ENCODE results near the gene DSCAM.

DSCAM gene

DNA sequence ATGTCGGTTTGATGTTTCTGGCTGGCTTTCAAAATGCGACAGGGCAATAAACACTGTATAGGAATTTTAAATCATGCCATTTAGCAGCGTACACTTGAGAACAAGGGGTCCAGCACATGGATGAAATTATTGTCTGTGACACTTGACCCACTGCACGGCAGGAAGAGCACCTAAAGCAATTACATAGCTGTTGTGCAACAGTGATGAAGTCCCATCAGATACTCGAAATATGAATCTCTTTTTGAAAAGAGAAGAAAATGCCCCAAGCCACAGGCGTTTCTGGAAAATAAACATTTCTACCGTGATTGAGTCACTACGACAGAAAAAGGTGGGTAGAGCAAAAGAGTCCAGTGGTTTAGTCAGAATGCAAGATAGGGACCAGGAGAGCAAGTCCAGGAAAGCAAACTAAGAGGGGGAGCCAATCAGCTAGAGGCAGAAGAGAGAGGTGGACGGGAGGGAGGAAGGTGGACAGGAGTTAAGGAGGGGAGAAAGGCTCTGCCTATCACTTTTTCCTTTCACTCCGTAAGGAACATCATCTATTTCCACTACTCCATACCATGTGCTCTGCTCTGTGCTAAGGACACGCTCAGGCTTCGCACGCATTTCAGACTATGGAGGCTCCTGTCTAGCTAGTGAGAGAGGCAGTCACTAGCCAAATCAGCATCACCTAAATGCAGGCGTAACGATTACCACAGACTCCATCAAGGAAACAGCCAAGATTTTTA is 6.4 kb downstream of the DSCAM start:
- no peak for TF ChIP-seq FOXM1 (IDR thresholded peaks at IDR 0.05; ENCODE audit: borderline replicate concordance, low read depth)
- no peak for TF ChIP-seq EP300 (IDR thresholded peaks at IDR 0.05; ENCODE audit: borderline replicate concordance)
- TF ChIP-seq EGR1 (IDR thresholded peaks at IDR 0.05), result no peak
- no peak for TF ChIP-seq CEBPB (IDR thresholded peaks at IDR 0.05)
- TF ChIP-seq, protein P1, sequence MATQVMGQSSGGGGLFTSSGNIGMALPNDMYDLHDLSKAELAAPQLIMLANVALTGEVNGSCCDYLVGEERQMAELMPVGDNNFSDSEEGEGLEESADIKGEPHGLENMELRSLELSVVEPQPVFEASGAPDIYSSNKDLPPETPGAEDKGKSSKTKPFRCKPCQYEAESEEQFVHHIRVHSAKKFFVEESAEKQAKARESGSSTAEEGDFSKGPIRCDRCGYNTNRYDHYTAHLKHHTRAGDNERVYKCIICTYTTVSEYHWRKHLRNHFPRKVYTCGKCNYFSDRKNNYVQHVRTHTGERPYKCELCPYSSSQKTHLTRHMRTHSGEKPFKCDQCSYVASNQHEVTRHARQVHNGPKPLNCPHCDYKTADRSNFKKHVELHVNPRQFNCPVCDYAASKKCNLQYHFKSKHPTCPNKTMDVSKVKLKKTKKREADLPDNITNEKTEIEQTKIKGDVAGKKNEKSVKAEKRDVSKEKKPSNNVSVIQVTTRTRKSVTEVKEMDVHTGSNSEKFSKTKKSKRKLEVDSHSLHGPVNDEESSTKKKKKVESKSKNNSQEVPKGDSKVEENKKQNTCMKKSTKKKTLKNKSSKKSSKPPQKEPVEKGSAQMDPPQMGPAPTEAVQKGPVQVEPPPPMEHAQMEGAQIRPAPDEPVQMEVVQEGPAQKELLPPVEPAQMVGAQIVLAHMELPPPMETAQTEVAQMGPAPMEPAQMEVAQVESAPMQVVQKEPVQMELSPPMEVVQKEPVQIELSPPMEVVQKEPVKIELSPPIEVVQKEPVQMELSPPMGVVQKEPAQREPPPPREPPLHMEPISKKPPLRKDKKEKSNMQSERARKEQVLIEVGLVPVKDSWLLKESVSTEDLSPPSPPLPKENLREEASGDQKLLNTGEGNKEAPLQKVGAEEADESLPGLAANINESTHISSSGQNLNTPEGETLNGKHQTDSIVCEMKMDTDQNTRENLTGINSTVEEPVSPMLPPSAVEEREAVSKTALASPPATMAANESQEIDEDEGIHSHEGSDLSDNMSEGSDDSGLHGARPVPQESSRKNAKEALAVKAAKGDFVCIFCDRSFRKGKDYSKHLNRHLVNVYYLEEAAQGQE (IDR thresholded peaks at IDR 0.05; ENCODE audit: low read depth), result no peak
- no peak for TF ChIP-seq TCF12 (IDR thresholded peaks at IDR 0.05; ENCODE audit: low read depth)
- no peak for TF ChIP-seq TAF1 (IDR thresholded peaks at IDR 0.05; ENCODE audit: low read depth)
- no peak for TF ChIP-seq RAD21 (IDR thresholded peaks at IDR 0.05; ENCODE audit: low read depth)
- no peak for TF ChIP-seq YY1 (IDR thresholded peaks at IDR 0.05; ENCODE audit: low read depth)
- no peak for TF ChIP-seq TEAD4 (IDR thresholded peaks at IDR 0.05)

DNA sequence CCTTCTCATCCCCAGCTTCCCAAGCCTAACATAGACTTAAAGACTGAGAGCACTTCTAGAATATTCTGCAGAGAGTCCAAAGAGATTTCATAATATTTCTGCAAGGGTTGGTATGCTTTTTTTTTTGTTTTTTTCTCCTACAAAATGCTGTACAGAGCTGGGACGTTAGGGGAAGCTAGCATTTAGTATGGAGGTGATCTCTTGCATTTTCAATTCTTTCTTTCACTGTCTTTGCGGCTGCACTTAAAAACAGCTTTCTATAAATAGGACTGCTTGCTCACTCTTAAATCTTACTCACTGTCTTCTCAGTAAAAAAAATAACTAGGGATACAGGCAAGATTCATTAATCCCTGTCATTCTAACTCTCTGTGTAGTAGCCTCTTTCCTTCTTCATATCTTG is 7.4 kb downstream of the DSCAM start:
- no peak for TF ChIP-seq CEBPB (IDR thresholded peaks at IDR 0.05)
- no peak for TF ChIP-seq TEAD4 (IDR thresholded peaks at IDR 0.05)
- no peak for TF ChIP-seq RAD21 (IDR thresholded peaks at IDR 0.05; ENCODE audit: low read depth)
- TF ChIP-seq YY1 (IDR thresholded peaks at IDR 0.05; ENCODE audit: low read depth), result no peak
- TF ChIP-seq, protein P1 (IDR thresholded peaks at IDR 0.05; ENCODE audit: low read depth), result no peak
- TF ChIP-seq TAF1 (IDR thresholded peaks at IDR 0.05; ENCODE audit: low read depth), result no peak
- TF ChIP-seq ZBTB7A (IDR thresholded peaks at IDR 0.05; ENCODE audit: low read depth), result no peak

DNA sequence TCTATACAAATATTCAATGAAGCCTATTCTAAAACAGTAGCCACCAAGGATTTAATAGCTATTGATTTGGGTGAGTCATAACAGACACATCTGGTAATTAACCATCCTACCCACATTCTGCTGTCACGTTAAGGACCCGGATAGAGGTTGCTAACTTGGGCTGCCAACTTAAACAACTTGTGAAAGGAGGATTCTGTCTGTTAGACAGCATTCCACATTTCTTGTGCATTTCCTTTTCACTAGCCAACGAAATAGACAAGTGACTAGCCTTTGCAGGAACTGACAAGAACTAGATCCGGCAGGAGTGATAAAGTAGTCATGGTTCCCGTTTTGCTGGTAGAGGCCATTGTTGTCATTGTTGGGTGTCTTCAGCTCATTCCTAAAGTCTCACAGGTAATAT is 9.5 kb downstream of the DSCAM start:
- no peak for TF ChIP-seq FOXM1 (IDR thresholded peaks at IDR 0.05; ENCODE audit: borderline replicate concordance, low read depth)
- TF ChIP-seq ZBTB7A (IDR thresholded peaks at IDR 0.05; ENCODE audit: low read depth), result no peak
- TF ChIP-seq, protein P1 (IDR thresholded peaks at IDR 0.05; ENCODE audit: low read depth), result no peak
- TF ChIP-seq, protein P2, sequence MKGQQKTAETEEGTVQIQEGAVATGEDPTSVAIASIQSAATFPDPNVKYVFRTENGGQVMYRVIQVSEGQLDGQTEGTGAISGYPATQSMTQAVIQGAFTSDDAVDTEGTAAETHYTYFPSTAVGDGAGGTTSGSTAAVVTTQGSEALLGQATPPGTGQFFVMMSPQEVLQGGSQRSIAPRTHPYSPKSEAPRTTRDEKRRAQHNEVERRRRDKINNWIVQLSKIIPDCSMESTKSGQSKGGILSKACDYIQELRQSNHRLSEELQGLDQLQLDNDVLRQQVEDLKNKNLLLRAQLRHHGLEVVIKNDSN (IDR thresholded peaks at IDR 0.05), result no peak
- TF ChIP-seq EGR1 (IDR thresholded peaks at IDR 0.05), result no peak
- TF ChIP-seq RAD21 (IDR thresholded peaks at IDR 0.05; ENCODE audit: low read depth), result no peak
- no peak for TF ChIP-seq YY1 (IDR thresholded peaks at IDR 0.05; ENCODE audit: low read depth)
- no peak for TF ChIP-seq NFIC (IDR thresholded peaks at IDR 0.05)
- TF ChIP-seq CEBPB (IDR thresholded peaks at IDR 0.05), result no peak
- TF ChIP-seq TAF1 (IDR thresholded peaks at IDR 0.05; ENCODE audit: low read depth), result no peak
- TF ChIP-seq CREB1 (IDR thresholded peaks at IDR 0.05; ENCODE audit: low read depth), result no peak
- TF ChIP-seq, protein P3, sequence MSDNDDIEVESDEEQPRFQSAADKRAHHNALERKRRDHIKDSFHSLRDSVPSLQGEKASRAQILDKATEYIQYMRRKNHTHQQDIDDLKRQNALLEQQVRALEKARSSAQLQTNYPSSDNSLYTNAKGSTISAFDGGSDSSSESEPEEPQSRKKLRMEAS (IDR thresholded peaks at IDR 0.05), result no peak

DNA sequence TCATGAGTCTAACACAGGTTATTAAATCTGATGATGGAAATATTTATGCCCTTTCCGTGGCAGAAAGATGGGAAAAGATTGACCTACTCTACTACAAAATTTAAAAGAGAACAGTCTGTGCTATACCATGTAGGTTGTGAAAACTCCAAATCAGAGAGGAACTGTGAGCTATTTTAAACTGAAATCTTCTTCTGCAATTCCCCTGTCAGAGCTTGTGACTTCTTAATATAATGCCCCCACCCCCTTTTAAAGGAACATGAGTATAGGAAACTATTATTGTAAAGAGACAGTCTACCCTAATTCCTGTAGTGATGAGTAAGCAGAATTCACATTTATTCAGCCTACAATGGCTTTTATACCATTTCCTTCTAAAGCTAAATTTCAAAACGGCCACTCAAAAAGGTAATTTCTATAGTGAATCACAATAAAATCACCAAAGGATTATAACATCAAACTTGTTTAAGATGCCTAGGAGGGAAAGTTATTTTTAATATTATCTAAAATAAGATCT is 11.7 kb downstream of the DSCAM start:
- no peak for TF ChIP-seq CREB1 (IDR thresholded peaks at IDR 0.05; ENCODE audit: low read depth)
- no peak for TF ChIP-seq TEAD4 (IDR thresholded peaks at IDR 0.05)
- TF ChIP-seq, protein P3 (IDR thresholded peaks at IDR 0.05), result no peak
- no peak for TF ChIP-seq TCF12 (IDR thresholded peaks at IDR 0.05; ENCODE audit: low read depth)
- no peak for TF ChIP-seq EGR1 (IDR thresholded peaks at IDR 0.05)
- TF ChIP-seq EP300 (IDR thresholded peaks at IDR 0.05; ENCODE audit: borderline replicate concordance), result no peak
- TF ChIP-seq NFIC (IDR thresholded peaks at IDR 0.05), result no peak
- no peak for TF ChIP-seq ZBTB7A (IDR thresholded peaks at IDR 0.05; ENCODE audit: low read depth)
- no peak for TF ChIP-seq FOXM1 (IDR thresholded peaks at IDR 0.05; ENCODE audit: borderline replicate concordance, low read depth)
- no peak for TF ChIP-seq CEBPB (IDR thresholded peaks at IDR 0.05)
- TF ChIP-seq, protein P1 (IDR thresholded peaks at IDR 0.05; ENCODE audit: low read depth), result no peak
- TF ChIP-seq YY1 (IDR thresholded peaks at IDR 0.05; ENCODE audit: low read depth), result no peak
- no peak for TF ChIP-seq RAD21 (IDR thresholded peaks at IDR 0.05; ENCODE audit: low read depth)

Measured in Ishikawa (cell line).